Measurements from ENCODE around the gene ARL8A.

The ARL8A gene

GRCh38 chr1:202140833-202141232 lies 3.7 kb downstream of the ARL8A start:
- POLR2A ChIA-PET: no interaction called here
- no peak for TF ChIP-seq CTCF (IDR thresholded peaks at IDR 0.05; ENCODE audit: control extremely low read depth, extremely low read depth, low read depth, missing control alignments)
- no peak for DNase-seq (ENCODE audit: extremely low spot score)
- CTCF ChIA-PET: no interaction called here

- peak; percentile 90 for TF ChIP-seq CTCF (IDR thresholded peaks at IDR 0.05; ENCODE audit: control extremely low read depth, extremely low read depth, low read depth, missing control alignments)
- ChIA-PET POLR2A (interaction anchor here (1.2 kb wide), 1 partner anchor 27 kb away, joined by 3 read pairs; no protein-coding TSS in a partner anchor), CTCF (interaction anchor here (0.7 to 6.3 kb wide), 39 partner anchors 8 to 306 kb away, joined by 3 to 99 read pairs (median 4); partner anchors contain the start of genes ARL8A, ELF3, GPR37L1 and LMOD1)
- DNase-seq (ENCODE audit: extremely low spot score): peak; percentile 89
Observed at GRCh38 chr1:202135221-202135721, 9.3 kb downstream of the ARL8A start.

- DNase-seq (ENCODE audit: extremely low spot score): no peak
- ChIA-PET POLR2A (interaction anchor here (1.2 kb wide), 1 partner anchor 28 kb away, joined by 3 read pairs; no protein-coding TSS in a partner anchor), CTCF (interaction anchor here (0.8 to 6.3 kb wide), 25 partner anchors 9 to 305 kb away, joined by 3 to 99 read pairs (median 7); partner anchors contain the start of genes ARL8A, ELF3, GPR37L1 and LMOD1)
- TF ChIP-seq CTCF (IDR thresholded peaks at IDR 0.05; ENCODE audit: control extremely low read depth, extremely low read depth, low read depth, missing control alignments): no peak
Observed at GRCh38 chr1:202134645-202135172, 9.8 kb downstream of the ARL8A start.

GRCh38 chr1:202133989-202134388 lies 10.5 kb downstream of the ARL8A start:
- POLR2A ChIA-PET: no interaction called here
- DNase-seq (ENCODE audit: extremely low spot score): no peak
- TF ChIP-seq CTCF (IDR thresholded peaks at IDR 0.05; ENCODE audit: control extremely low read depth, extremely low read depth, low read depth, missing control alignments): no peak
- CTCF ChIA-PET: interaction anchor here (0.8 to 6.3 kb wide), 14 partner anchors 9 to 304 kb away, joined by 3 to 99 read pairs (median 10); partner anchors contain the start of genes ARL8A, ELF3 and GPR37L1

DNA sequence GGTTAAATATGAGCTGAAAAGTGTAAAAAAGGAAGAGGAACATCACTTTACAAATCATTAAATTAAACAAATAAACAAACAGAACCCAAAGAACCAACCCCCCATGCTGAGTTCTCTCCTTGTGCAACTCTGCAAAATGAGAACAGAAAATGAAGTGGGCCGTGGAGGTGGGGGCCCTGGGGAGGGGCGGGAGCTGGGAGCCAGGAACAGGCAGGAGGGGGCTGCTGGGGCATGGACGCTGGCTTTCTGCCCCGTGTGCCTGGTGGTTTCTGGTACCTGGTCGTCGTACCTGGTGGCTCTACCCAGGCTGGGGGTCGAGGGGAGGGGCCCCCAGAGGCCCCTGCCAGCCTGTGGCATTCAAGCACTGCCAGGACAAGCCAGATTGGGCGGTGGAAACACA lies 11.0 kb downstream of the ARL8A start:
- no peak for TF ChIP-seq CTCF (IDR thresholded peaks at IDR 0.05; ENCODE audit: control extremely low read depth, extremely low read depth, low read depth, missing control alignments)
- no peak for DNase-seq (ENCODE audit: extremely low spot score)
- POLR2A ChIA-PET: no interaction called here
- CTCF ChIA-PET: interaction anchor here (1.0 to 6.3 kb wide), 6 partner anchors 10 to 304 kb away, joined by 3 to 99 read pairs (median 14); partner anchors contain the start of genes ARL8A, ELF3 and GPR37L1

GRCh38 chr1:202133001-202133400 lies 11.5 kb downstream of the ARL8A start:
- ChIA-PET POLR2A (no interaction called here), CTCF (interaction anchor here (1.0 to 6.3 kb wide), 6 partner anchors 10 to 303 kb away, joined by 3 to 99 read pairs (median 14); partner anchors contain the start of genes ARL8A, ELF3 and GPR37L1)
- no peak for TF ChIP-seq CTCF (IDR thresholded peaks at IDR 0.05; ENCODE audit: control extremely low read depth, extremely low read depth, low read depth, missing control alignments)
- DNase-seq (ENCODE audit: extremely low spot score): no peak
